K562 (cell line): Measurements from ENCODE around the gene RPS19BP1. TPM values are rescaled to one million over a fixed set of nuclear protein-coding genes. Genes with fewer than 3 reads are reported as not detected.

ENCODE experiments used
- ASH1L ChIP-seq: fragments of 450-650 bp; IDR thresholded peaks from 2 replicates; pipeline ENCODE4 v1.6.1; 2018; ENCODE audit warnings: borderline replicate concordance, mild to moderate bottlenecking, low read depth; ENCODE audit not compliant: partially characterized antibody
- CREM ChIP-seq: IDR thresholded peaks from 2 replicates; pipeline ENCODE4 v1.6.1; 2014; ENCODE audit warnings: antibody characterized with exemption, low read depth
- EGR1 ChIP-seq: fragments of 450-650 bp; conservative IDR thresholded peaks from 2 replicates; pipeline ENCODE4 v1.6.1; 2017; ENCODE audit warnings: mild to moderate bottlenecking
- ELF1 ChIP-seq: fragments of 200-800 bp; sonication (Bioruptor generic); IDR thresholded peaks from 2 replicates; pipeline ENCODE4 v1.6.1; 2016; ENCODE audit warnings: missing genetic modification characterization, missing compliant biosample characterization
- FIP1L1 ChIP-seq: fragments of 200-400 bp; formaldehyde crosslinking; IDR thresholded peaks from 2 replicates; pipeline ENCODE4 v1.6.1; 2018; ENCODE audit warnings: mild to moderate bottlenecking, low read depth, low read length; ENCODE audit not compliant: poor library complexity, severe bottlenecking
- FOXK1 ChIP-seq: sonication (generic); formaldehyde crosslinking; IDR thresholded peaks from 2 replicates; pipeline ENCODE4 v1.8.0; 2022; ENCODE audit warnings: missing genetic modification reagents, mild to moderate bottlenecking, borderline replicate concordance
- GTF2E2 ChIP-seq: fragments of 200-800 bp; sonication (Bioruptor generic); IDR thresholded peaks from 2 replicates; pipeline ENCODE4 v1.6.1; 2016; ENCODE audit warnings: missing genetic modification characterization, missing compliant biosample characterization
- JUN ChIP-seq, 2 experiments: sonication (generic) in 1 of 2; formaldehyde crosslinking in 1 of 2; IDR thresholded peaks; 2 replicates each; pipeline versions ENCODE4 v1.6.1 to v1.8.0; 2012 to 2022; ENCODE audit warnings: borderline replicate concordance in 2 of 2, mild to moderate bottlenecking in 2 of 2, improper control_type of control experiment in 1 of 2, low read depth in 1 of 2, low read length in 1 of 2, missing genetic modification reagents in 1 of 2
- KAT8 ChIP-seq: fragments of 450-650 bp; IDR thresholded peaks from 2 replicates; pipeline ENCODE4 v1.6.1; 2016; ENCODE audit warnings: low read depth, mild to moderate bottlenecking
- MYC ChIP-seq, 2 experiments: fragments of 250-450 bp in 1 of 2; sonication (Bioruptor Pico) in 1 of 2; IDR thresholded peaks; 2 replicates each; pipeline versions ENCODE4 v1.5.1 to v1.6.1; 2012 to 2021; ENCODE audit warnings: low read depth in 2 of 2, borderline replicate concordance in 1 of 2, improper control_type of control experiment in 1 of 2, low read length in 1 of 2, mild to moderate bottlenecking in 1 of 2, moderate library complexity in 1 of 2
- NFRKB ChIP-seq: fragments of 450-650 bp; IDR thresholded peaks from 2 replicates; pipeline ENCODE4 v1.6.1; 2016; ENCODE audit warnings: low read depth
- NR2C1 ChIP-seq, 2 experiments: fragments of 450-650 bp; IDR thresholded peaks; 2 replicates each; pipeline ENCODE4 v1.6.1; 2017; ENCODE audit warnings: mild to moderate bottlenecking in 2 of 2, antibody characterized with exemption in 1 of 2, inconsistent platforms in 1 of 2, missing compliant biosample characterization in 1 of 2, missing genetic modification characterization in 1 of 2
- NR2C2 ChIP-seq, 2 experiments: fragments of 200-800 bp in 1 of 2; sonication (Bioruptor generic) in 1 of 2; sonication (generic) in 1 of 2; formaldehyde crosslinking in 1 of 2; IDR thresholded peaks; 2 replicates each; pipeline versions ENCODE4 v1.6.1 to v1.8.0; 2016 to 2022; ENCODE audit warnings: mild to moderate bottlenecking in 1 of 2, missing compliant biosample characterization in 1 of 2, missing genetic modification characterization in 1 of 2, missing genetic modification reagents in 1 of 2
- NUFIP1 ChIP-seq: fragments of 450-650 bp; IDR thresholded peaks from 2 replicates; pipeline ENCODE4 v1.6.1; 2018; ENCODE audit not compliant: partially characterized antibody
- RAD51 ChIP-seq: fragments of 450-650 bp; IDR thresholded peaks from 2 replicates; pipeline ENCODE4 v1.7.1; 2016; ENCODE audit warnings: low read depth, mild to moderate bottlenecking, borderline replicate concordance
- SMAD1 ChIP-seq: fragments of 150-350 bp; IDR thresholded peaks from 2 replicates; pipeline ENCODE4 v1.6.1; 2014; ENCODE audit warnings: low read length, low read depth; ENCODE audit not compliant: partially characterized antibody
- TAF1 ChIP-seq: IDR thresholded peaks from 2 replicates; pipeline ENCODE4 v1.6.1; 2011; ENCODE audit warnings: mild to moderate bottlenecking, low read length, moderate library complexity; ENCODE audit not compliant: insufficient read depth, control insufficient read depth, severe bottlenecking; ENCODE audit errors: extremely low read depth
- YBX1 ChIP-seq: fragments of 450-650 bp; IDR thresholded peaks from 2 replicates; pipeline ENCODE4 v1.7.1; 2016; ENCODE audit warnings: mild to moderate bottlenecking
- ZNF197 ChIP-seq: fragments of 200-800 bp; sonication (Bioruptor generic); IDR thresholded peaks from 2 replicates; pipeline ENCODE4 v1.6.1; 2016; ENCODE audit warnings: low read depth, missing genetic modification characterization, missing compliant biosample characterization
- ZNF263 ChIP-seq: sonication (generic); formaldehyde crosslinking; IDR thresholded peaks from 2 replicates; pipeline ENCODE4 v1.8.0; 2022; ENCODE audit warnings: mild to moderate bottlenecking, missing genetic modification reagents, borderline replicate concordance
- ZNF347 ChIP-seq: fragments of 450-650 bp; formaldehyde crosslinking; IDR thresholded peaks from 2 replicates; pipeline ENCODE4 v1.4.0; 2020; ENCODE audit warnings: low read depth, mild to moderate bottlenecking, moderate library complexity
- ZNF395 ChIP-seq: fragments of 200-800 bp; sonication (Bioruptor generic); IDR thresholded peaks from 2 replicates; pipeline ENCODE4 v1.6.1; 2017; ENCODE audit warnings: missing genetic modification characterization, missing compliant biosample characterization
- polyA plus RNA-seq, 8 experiments: library from polyadenylated mRNA; depleted of rRNA in 4 of 8; stranded (reverse) in 5 of 8; unstranded in 3 of 8; fragments of >200 nt; fragmentation: Nextera tagmentation in 2 of 8; fragmentation: Illumina TruSeq in 1 of 8; extraction: Ambion mirVana in 2 of 8; extraction: Trizol in 1 of 8; gene quantifications; 2 replicates each; pipeline versions ENCODE4 v1.2.1 to v1.2.3, GENCODE V29; 2011 to 2014; ENCODE audit warnings: inconsistent platforms in 1 of 8, missing spikeins in 1 of 8
- total RNA-seq, 7 experiments: library from RNA; depleted of rRNA in 6 of 7; stranded (reverse); fragments of >200 nt in 6 of 7; fragmentation: Illumina TruSeq in 2 of 7; extraction: Trizol in 2 of 7; gene quantifications; 2 replicates each; pipeline versions ENCODE4 v1.2.1 to v1.2.3, GENCODE V29; 2011 to 2021; ENCODE audit warnings: low replicate concordance in 1 of 7
- TF ChIP-seq, protein P1 (sequence below): sonication (generic); formaldehyde crosslinking; IDR thresholded peaks from 2 replicates; pipeline ENCODE4 v1.9.0; 2022; ENCODE audit warnings: mild to moderate bottlenecking, missing genetic modification reagents
- TF ChIP-seq, protein P2 (sequence below): sonication (generic); formaldehyde crosslinking; IDR thresholded peaks from 2 replicates; pipeline ENCODE4 v1.8.0; 2022; ENCODE audit warnings: missing genetic modification reagents, mild to moderate bottlenecking, moderate library complexity, borderline replicate concordance

The RPS19BP1 gene
- total and polyA plus RNA-seq, 9 of the 15 experiments (the other 6 are each of a cell fraction or from before 2014, with no cell fraction given) = 3.0 to 223 (median 84.3) TPM

DNA sequence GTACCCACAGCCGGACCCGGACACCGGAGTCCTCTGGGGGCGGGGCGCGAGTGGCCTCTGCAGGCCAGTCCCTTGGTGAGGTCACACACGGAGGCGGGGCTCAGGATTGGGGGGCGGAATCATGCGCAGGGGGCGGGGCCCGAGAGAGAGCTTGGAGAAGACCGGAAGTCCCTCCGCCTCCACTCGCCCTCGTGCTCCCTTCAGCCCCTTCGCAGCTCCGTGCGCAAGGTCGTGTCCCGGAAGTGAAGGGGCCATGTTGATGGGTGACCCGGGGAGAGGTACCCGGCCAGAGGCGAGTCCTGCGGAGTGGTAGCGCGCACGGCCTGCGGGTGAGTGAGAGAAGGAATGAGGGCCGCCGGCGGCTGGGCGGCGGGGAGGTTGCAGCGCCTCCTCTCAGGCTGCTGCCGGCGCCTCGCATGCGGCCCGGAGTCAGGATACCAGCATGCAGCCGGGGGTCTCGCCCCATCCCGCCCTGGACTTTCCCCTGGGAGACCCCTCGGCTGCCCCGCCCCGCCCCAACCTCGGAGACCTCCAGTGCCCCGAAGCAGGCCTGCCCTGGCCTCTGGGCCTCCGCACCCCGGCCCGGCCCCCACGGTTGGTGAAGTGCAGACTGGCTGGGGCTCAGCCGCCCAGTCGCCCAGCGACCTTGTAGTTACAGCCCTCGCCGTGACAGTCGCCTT, 30.3 kb downstream of the RPS19BP1 start, which contains the start of gene MIEF1 (continued):
- no peak for TF ChIP-seq ASH1L
- TF ChIP-seq ZNF263 (CRISPR knock-in tag) = peak; percentile 90
- TF ChIP-seq NFRKB = peak; percentile 57; the same call in 1 of the 2 replicates
- TF ChIP-seq CREM = peak; percentile 70
- TF ChIP-seq YBX1 = no peak
- no peak for TF ChIP-seq ZNF347 (CRISPR knock-in tag)
- TF ChIP-seq SMAD1 = peak; percentile 9
- no peak for TF ChIP-seq ZNF197 (CRISPR knock-in tag)
- TF ChIP-seq, protein P1, sequence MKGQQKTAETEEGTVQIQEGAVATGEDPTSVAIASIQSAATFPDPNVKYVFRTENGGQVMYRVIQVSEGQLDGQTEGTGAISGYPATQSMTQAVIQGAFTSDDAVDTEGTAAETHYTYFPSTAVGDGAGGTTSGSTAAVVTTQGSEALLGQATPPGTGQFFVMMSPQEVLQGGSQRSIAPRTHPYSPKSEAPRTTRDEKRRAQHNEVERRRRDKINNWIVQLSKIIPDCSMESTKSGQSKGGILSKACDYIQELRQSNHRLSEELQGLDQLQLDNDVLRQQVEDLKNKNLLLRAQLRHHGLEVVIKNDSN (CRISPR knock-in tag) = peak; percentile 53; the same call in 1 of the 2 replicates
- TF ChIP-seq RAD51 = no peak
- peak; percentile 43; the same call in 1 of the 2 replicates for TF ChIP-seq ZNF395 (CRISPR knock-in tag)
- TF ChIP-seq JUN (IDR thresholded peaks at IDR 0.05; ENCODE audit: borderline replicate concordance, low read depth, low read length) = peak; percentile 48; the same call in 1 of the 2 replicates
- no peak for TF ChIP-seq JUN (CRISPR knock-in tag; IDR thresholded peaks at IDR 0.05; ENCODE audit: borderline replicate concordance)
- TF ChIP-seq, protein P2, sequence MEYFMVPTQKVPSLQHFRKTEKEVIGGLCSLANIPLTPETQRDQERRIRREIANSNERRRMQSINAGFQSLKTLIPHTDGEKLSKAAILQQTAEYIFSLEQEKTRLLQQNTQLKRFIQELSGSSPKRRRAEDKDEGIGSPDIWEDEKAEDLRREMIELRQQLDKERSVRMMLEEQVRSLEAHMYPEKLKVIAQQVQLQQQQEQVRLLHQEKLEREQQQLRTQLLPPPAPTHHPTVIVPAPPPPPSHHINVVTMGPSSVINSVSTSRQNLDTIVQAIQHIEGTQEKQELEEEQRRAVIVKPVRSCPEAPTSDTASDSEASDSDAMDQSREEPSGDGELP (CRISPR knock-in tag) = no peak
- no peak for TF ChIP-seq NUFIP1
- no peak for TF ChIP-seq FOXK1
- peak; percentile 68 for TF ChIP-seq EGR1
- TF ChIP-seq KAT8 = no peak
- peak; percentile 98 for TF ChIP-seq MYC (IDR thresholded peaks at IDR 0.05; ENCODE audit: low read depth, low read length)
- TF ChIP-seq MYC (CRISPR knock-in tag; IDR thresholded peaks at IDR 0.05; ENCODE audit: borderline replicate concordance, low read depth) = no peak; the same call in 1 of the 2 replicates
- peak; percentile 30 for TF ChIP-seq FIP1L1
- peak; percentile 97 for TF ChIP-seq NR2C2 (CRISPR knock-in tag; IDR thresholded peaks at IDR 0.05)
- peak; percentile 99 for TF ChIP-seq NR2C2 (tag; IDR thresholded peaks at IDR 0.05)
- TF ChIP-seq ELF1 (tag) = peak; percentile 80
- TF ChIP-seq GTF2E2 (tag) = no peak
- TF ChIP-seq TAF1 = peak; percentile 66
- peak; percentile 98 for TF ChIP-seq NR2C1 (IDR thresholded peaks at IDR 0.05)
- TF ChIP-seq NR2C1 (tag; IDR thresholded peaks at IDR 0.05) = peak; percentile 99
